NCI-H2227 treated with DMSO at 0.1 percent for 48 hours (cell line): Measurements from ENCODE around the gene PDCD5.
"Not testable (repeated sequence)": the region's sequence is repeated elsewhere in the genome, so short reads cannot be mapped to it uniquely, and the experiment has no call there.

Source experiments
- DNase-seq: peaks from one replicate; lab custom pipeline; 2025; lab: John Stamatoyannopoulos, UW

Gene PDCD5

GRCh38 chr19:32580901-32581704, at the start of gene PDCD5:
Gene PDCD5 (plus strand): TSS chr19:32581190. CDS start chr19:32581262, 72 bp downstream.
- peak; percentile 100 for DNase-seq

- DNase-seq = no peak
These were observed 48.8 kb upstream of the PDCD5 start for GRCh38 chr19:32532233-32532632.

GRCh38 chr19:32537580-32537979, 43.4 kb upstream of the PDCD5 start:
- peak; percentile 84 for DNase-seq

- DNase-seq = no peak
These were observed 41.6 kb upstream of the PDCD5 start for GRCh38 chr19:32539240-32539916.

GRCh38 chr19:32540621-32541020, 40.4 kb upstream of the PDCD5 start:
- DNase-seq = no peak

GRCh38 chr19:32541376-32541775, 39.6 kb upstream of the PDCD5 start:
- not testable (repeated sequence) for DNase-seq

GRCh38 chr19:32542477-32543108, 38.4 kb upstream of the PDCD5 start:
- no peak for DNase-seq

- no peak for DNase-seq
These were observed 37.7 kb upstream of the PDCD5 start for GRCh38 chr19:32543115-32543900.

- no peak for DNase-seq
These were observed 36.1 kb upstream of the PDCD5 start for GRCh38 chr19:32544917-32545316.

GRCh38 chr19:32550666-32551065, 30.3 kb upstream of the PDCD5 start:
- no peak for DNase-seq

GRCh38 chr19:32555786-32556185, 25.2 kb upstream of the PDCD5 start:
- DNase-seq = no peak

GRCh38 chr19:32558607-32559228, 22.3 kb upstream of the PDCD5 start:
- DNase-seq = no peak

- DNase-seq = no peak
These were observed 17.2 kb upstream of the PDCD5 start for GRCh38 chr19:32563761-32564160.

- DNase-seq = no peak
These were observed 14.7 kb upstream of the PDCD5 start for GRCh38 chr19:32566246-32566830.

GRCh38 chr19:32567486-32567885, 13.5 kb upstream of the PDCD5 start:
- no peak for DNase-seq

GRCh38 chr19:32570081-32570785, 10.8 kb upstream of the PDCD5 start:
- peak; percentile 99 for DNase-seq

GRCh38 chr19:32571471-32572075, 9.4 kb upstream of the PDCD5 start:
- DNase-seq = not testable (repeated sequence)

- not testable (repeated sequence) for DNase-seq
These were observed 8.1 kb upstream of the PDCD5 start for GRCh38 chr19:32572700-32573491.

- no peak for DNase-seq
These were observed 7.5 kb upstream of the PDCD5 start for GRCh38 chr19:32573492-32573794.

- no peak for DNase-seq
These were observed 4.2 kb upstream of the PDCD5 start for GRCh38 chr19:32576790-32577189.
